Activated naive CD4-positive, alpha-beta T cell treated with Interleukin-2 at 50 U/mL for 16 hours (primary cell): ENCODE data around the gene ENHO.
"Not testable (repeated sequence)": the region's sequence is repeated elsewhere in the genome, so short reads cannot be mapped to it uniquely, and the experiment has no call there.

Experiments
- DNase-seq: peaks from one replicate; pipeline ENCODE4 v3.0.0-alpha.2; 2020

ENHO gene

GRCh38 chr9:34505370-34506120 lies 17.2 kb downstream of the ENHO start:
- DNase-seq, result no peak

DNA sequence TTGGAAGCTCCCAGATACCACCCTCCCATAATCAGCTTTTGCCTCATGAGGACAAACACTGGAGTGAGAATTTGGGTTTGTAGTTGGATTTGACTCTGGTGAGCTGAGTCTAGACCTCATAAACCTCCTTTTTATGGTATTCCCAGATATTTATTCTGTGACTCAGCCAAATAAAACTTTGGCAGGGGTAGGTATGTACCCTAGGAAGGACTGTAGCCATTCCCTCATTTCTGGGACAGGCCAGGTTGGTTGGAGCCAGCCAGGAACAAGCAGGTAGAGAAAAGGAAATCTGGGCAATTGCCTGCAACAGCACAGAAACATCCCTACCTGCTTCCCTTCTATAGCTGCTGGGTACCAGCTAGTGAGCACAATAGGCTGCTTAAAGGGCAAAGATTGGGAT lies 19.4 kb downstream of the ENHO start:
- no peak for DNase-seq

DNA sequence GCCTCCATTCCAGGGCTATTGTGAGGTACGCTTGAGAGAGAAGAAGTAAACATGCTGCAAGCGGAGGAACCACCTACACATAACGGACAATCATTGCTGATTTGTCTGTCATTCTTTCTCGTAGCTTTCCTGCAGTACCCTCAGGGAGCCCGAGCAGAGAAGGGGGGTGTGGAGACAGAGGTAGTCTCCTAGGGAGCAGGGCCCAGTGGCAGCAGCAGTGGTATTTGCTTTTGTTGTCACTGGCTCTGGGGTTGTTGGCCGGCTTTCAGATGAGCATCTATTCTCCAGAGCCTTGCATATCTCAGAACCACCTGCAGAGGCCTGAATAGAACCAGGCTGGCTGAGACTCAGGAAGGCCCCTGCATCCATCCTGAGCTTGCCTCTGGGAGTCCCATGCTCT lies 19.9 kb downstream of the ENHO start:
- DNase-seq, result no peak

DNA sequence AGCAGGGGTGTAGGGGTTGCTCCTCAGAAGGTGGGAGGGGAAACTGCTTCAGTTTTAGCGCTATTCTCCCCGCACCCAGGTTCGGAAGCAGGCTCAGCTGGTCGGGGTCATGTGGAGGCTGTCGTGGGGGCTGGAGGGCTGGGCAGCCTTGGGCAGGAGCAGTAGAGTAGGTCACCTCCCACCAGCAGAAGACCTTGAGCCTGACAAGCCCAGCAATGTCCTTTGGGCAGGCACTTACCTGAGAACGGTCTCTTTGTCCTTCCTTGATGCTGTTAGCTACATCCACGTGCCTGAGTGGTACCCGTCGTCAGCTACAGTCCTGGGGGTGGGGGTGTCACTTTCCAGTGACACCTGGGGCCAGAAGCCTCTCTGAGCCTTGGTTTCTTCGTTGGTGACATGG lies 20.3 kb downstream of the ENHO start:
- no peak for DNase-seq

- no peak for DNase-seq
These were observed 20.8 kb downstream of the ENHO start for GRCh38 chr9:34501889-34502425.

DNA sequence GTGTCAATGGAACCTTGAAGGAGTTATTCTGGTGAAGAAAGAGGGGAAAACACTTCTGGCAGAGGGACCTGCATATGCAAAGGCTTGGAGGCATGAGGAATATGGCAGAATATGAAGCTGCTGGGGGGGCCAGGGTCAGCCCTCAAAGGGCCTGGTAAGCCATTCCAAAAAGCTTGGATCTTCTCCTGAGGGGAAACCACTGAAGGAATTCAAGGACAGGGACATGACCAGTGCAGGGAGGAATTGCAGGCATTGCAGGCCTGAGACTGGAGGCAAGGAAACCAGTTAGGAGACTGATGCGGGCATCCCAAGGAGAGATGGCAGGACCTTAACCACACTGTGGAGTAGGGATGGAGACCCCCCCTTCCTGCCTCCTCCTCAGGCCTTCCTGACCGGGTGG lies 21.4 kb downstream of the ENHO start:
- DNase-seq, result no peak

- DNase-seq, result peak; percentile 80
These were observed 22.0 kb downstream of the ENHO start for GRCh38 chr9:34500623-34501267.

DNA sequence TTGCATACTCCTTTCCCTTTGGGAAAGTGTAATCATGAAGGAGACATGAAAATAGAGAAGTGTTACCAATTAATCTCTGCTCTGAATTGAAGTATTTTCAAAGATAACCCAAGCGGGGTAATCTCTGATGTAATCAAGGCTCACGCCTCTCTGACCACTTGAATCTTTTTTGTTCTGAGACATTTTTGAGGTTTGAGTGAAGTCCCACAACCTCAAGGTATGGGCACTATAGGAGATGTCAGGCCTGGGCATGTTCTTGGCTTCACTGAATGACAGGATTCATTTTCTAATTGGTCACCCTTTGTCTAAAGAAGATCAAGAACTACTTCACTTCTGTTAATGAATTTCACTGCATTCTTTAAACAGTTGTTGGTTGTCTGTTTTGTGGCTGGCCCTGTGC lies 23.7 kb downstream of the ENHO start:
- no peak for DNase-seq

DNA sequence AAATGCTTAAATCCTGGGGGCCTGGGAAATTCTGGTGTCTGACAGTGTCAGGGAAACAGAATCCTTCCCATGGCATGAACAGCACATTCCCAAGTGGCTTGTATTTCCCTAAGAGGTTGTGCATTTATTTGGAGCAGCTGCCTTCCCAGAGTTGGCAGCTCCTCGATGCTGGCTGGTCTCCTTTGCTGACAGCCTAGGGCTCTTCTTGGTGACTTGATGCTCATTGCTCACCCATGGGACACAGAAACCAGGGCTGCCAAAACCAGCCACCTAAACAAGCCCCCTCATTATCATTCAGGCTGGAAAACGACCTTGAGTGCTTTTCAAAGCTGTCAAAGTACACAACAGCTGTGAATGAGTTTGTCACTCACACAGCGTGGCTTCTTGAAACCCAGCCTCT lies 24.2 kb downstream of the ENHO start:
- DNase-seq, result no peak

DNA sequence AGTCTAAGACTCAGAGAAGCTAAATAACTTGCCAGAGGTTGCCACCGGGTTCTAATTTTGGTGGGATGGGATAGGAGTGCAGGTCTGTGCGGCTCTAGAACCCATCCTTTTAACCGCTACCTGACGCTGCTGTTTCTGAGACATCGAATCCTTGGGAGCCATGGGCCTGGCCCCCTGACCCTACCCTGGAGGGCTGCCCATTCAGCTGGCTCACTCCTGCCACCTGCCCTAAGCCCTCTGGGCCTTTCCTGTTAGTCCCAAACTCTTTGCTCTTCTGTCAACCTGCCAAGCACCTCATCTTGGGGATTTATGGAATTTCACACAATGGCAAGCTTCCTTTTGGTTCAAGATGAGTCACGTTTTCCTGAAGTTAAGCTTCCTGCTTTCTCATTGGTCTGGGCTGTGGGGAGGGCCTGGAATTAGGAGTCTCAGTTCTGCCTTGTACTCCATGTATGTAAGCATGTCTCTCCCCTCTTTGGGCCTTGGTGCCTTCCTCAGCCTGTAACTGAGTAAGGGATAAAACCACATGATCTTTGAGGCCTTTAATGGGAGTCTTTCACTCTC lies 26.6 kb downstream of the ENHO start:
- no peak for DNase-seq

GRCh38 chr9:34493972-34494535 lies 28.7 kb downstream of the ENHO start:
- peak; percentile 25 for DNase-seq

GRCh38 chr9:34492051-34492450 lies 30.7 kb downstream of the ENHO start:
- DNase-seq, result no peak

DNA sequence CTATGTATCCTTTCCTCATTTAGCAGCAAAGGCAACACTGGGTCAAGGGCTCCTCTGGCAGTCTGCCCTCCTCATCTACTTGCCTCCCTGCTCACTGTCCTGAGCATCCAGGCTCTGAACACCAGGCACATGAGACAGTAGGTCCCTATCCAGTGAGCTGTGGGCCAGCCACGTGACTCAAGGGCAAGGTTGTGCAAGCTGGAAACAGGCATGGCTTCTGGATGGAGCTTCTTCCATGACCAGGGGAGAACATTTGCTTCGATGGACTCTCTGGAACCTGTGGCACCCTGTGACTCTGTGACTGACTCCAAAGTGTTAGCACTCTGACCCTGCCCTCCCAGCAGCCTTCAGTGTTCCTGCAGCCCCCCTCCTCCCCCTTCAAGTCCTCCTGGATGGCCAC lies 31.2 kb downstream of the ENHO start:
- no peak for DNase-seq

DNA sequence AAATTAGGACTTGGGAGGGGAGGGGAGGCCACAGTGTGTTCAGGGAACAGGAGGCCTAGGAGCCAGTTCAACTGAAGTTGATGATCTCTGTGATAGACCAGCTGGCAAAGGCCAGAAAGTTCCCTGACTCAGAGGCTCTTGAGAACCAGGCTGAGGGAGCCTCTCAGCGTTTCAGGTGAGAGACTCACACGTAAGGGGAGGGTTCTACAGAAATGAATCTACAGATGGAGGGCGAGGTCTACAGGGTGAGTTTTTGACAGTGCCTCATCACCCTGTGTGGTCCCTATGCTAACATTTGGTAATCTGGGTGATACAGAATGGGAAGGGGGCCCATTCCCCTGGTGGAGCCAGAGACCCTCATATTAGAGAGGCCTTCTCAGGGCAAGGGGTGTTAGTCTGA lies 32.0 kb downstream of the ENHO start:
- DNase-seq, result no peak

- DNase-seq, result no peak
These were observed 32.4 kb downstream of the ENHO start for GRCh38 chr9:34490360-34490759.

- no peak for DNase-seq
These were observed 36.2 kb downstream of the ENHO start for GRCh38 chr9:34486572-34486971.

GRCh38 chr9:34485822-34486221 lies 37.0 kb downstream of the ENHO start:
- DNase-seq, result no peak

- DNase-seq, result no peak
These were observed 38.1 kb downstream of the ENHO start for GRCh38 chr9:34484678-34485077.

DNA sequence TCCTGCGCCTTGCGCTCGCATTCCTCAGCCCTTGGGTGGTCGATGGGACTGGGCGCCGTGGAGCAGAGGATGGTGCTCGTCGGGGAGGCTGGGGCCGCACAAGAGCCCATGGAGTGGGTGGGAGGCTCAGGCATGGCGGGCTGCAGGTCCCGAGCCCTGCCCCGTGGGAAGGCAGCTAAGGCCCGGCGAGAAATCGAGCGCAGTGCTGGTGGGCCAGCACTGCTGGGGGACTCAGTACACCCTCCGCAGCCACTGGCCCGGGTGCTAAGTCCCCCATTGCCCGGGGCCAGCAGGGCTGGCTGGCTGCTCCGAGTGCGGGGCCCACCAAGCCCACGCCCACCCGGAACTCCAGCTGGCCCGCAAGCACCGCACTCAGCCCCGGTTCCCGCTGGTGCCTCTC lies 40.0 kb downstream of the ENHO start:
- not testable (repeated sequence) for DNase-seq

DNA sequence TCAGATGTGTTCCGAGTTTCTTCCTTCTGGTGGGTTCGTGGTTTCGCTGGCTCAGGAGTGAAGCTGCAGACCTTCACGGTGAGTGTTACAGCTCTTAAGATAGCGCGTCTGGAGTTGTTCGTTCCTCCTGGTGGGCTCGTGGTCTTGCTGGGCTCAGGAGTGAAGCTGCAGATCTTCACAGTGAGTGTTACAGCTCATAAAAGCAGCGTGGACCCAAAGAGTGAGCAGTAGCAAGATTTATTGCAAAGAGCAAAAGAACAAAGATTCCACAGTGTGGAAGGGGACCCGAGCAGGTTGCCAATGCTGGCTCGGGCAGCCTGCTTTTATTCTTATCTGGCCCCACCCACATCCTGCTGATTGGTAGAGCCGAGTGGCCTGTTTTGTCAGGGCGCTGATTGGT lies 41.2 kb downstream of the ENHO start:
- DNase-seq, result not testable (repeated sequence)

GRCh38 chr9:34479431-34479866 lies 43.3 kb downstream of the ENHO start:
- DNase-seq, result no peak

- no peak for DNase-seq
These were observed 45.2 kb downstream of the ENHO start for GRCh38 chr9:34477541-34477940.

GRCh38 chr9:34475097-34475496 lies 47.7 kb downstream of the ENHO start:
- DNase-seq, result no peak
